Measurements from ENCODE around the gene ZBTB7C. TPM values are rescaled to one million over a fixed set of nuclear protein-coding genes. Genes with fewer than 3 reads are reported as not detected.

ZBTB7C gene
- total and polyA plus RNA-seq, 2 donors (not counting 1 experiment from before 2014, with no cell fraction given) = not detected

- Histone ChIP-seq H3K4me2 (replicated peaks; ENCODE audit: low read depth, low read length, poor library complexity, severe bottlenecking) (no peak overlapping the region), H2AFZ (ENCODE audit: insufficient read depth, low read depth, low read length, poor library complexity, severe bottlenecking) (no peak overlapping the region), H3K9me3 (ENCODE audit: control extremely low read depth in 1 of 3, control insufficient read depth in 2 of 3, insufficient read depth in 1 of 3, low read length in 2 of 3) (no peaks in the 10 kb centered on the region), H3K36me3 (replicated peaks in 1 of 2; ENCODE audit: control extremely low read depth in 1 of 2, control insufficient read depth in 1 of 2, extremely low read depth in 1 of 2, insufficient read depth in 2 of 2, low read length in 1 of 2) (no peaks in the 10 kb centered on the region), H4K20me1 (ENCODE audit: control insufficient read depth, insufficient read depth, low read length, poor library complexity, severe bottlenecking) (no peaks in the 10 kb centered on the region), H3K9ac (ENCODE audit: low read length) (no peak overlapping the region), H3K27me3 (replicated peaks in 1 of 4; ENCODE audit: control extremely low read depth in 1 of 4, control insufficient read depth in 3 of 4, insufficient read depth in 4 of 4, low read length in 3 of 4) (peaks cover 0 to 19% (median 9%) of the 10 kb centered on the region in 4 experiments), H3K4me1 (ENCODE audit: control insufficient read depth in 2 of 2, insufficient read depth in 2 of 2, low read length in 2 of 2) (no peaks in the 10 kb centered on the region), H3K79me2 (ENCODE audit: control insufficient read depth, insufficient read depth, low read length) (no peaks in the 10 kb centered on the region), H3K27ac (ENCODE audit: low read length in 2 of 2) (no peak overlapping the region), H3K4me3 (ENCODE audit: control extremely low read depth in 1 of 5, extremely low read depth in 1 of 5, insufficient read depth in 1 of 5, low read depth in 2 of 5, low read length in 4 of 5) (no peak overlapping the region)
- WGBS (ENCODE audit: insufficient coverage) = 43% methylated on average over 1 of the region's 5 CpGs
- POLR2A ChIA-PET = no interaction called here
- CTCF ChIA-PET = interaction anchor here (1.4 to 2.1 kb wide), 2 partner anchors 16 to 249 kb away, joined by 3 to 7 read pairs; no protein-coding TSS in a partner anchor
- ATAC-seq (ENCODE audit: low read depth) (no peak), DNase-seq (no peak)
- Mint-ChIP-seq H3K9me3 (ENCODE audit: insufficient read depth) (no peaks in the 10 kb centered on the region), H3K27me3 (peaks cover 60% of the 10 kb centered on the region), H3K4me1 (no peaks in the 10 kb centered on the region), H3K27ac (no peak overlapping the region), H3K4me3 (no peak overlapping the region)
- intact Hi-C loops (cut with micrococcal nuclease) = no loop called here
- TF ChIP-seq EZH2 (IDR thresholded peaks at IDR 0.05; ENCODE audit: borderline replicate concordance, insufficient read depth, low read depth, low read length, poor library complexity, severe bottlenecking) (no peak), CTCF (IDR thresholded peaks at IDR 0.05) (no peak)
Measured at GRCh38 chr18:48021273-48021914, 387.8 kb downstream of the ZBTB7C start.

All from B cell (primary cell).